ENCODE data around the gene SCN1B. TPM values are rescaled to one million over a fixed set of nuclear protein-coding genes. Genes with fewer than 3 reads are reported as not detected.
"Not testable (repeated sequence)": the region's sequence is repeated elsewhere in the genome, so short reads cannot be mapped to it uniquely, and the experiment has no call there.

Gene SCN1B
- total RNA-seq, 4 donors from 2014 or later, result 8.3 to 15.7 (median 12.8) TPM

DNA sequence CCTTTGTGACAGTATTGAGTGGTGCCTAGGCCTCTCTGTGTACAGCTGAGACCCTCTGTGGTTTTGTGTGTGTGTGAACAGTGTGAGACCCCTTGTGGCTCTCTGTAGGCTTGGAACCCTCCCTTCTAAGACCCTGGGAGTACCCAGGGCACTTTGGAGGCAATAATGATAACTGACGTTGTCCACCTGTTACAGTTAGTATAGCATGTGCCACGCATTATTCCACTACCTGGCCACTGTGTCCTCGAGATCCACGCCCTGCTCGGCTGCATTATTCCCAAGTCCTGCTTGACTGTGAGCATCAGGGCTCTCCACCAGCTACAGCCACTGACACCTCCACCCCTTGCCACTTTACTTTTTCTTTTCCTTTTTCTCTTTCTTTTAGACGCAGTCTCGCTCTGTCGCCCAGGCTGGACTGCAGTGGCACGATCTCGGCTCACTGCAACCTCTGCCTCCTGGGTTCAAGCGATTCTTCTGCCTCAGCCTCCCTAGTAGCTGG is 28.2 kb upstream of the SCN1B start:
- H3K27ac ChIP-seq (replicated peaks in 1 of 4), result peak overlapping the region; percentile 93 to 100 (median 99)
- intact Hi-C loops (cut with DNase I), result no loop called here
- DNase-seq (ENCODE audit: extremely low spot score), result no peak
- H3K4me3 ChIP-seq, result peak overlapping the region in 2 of 4 donors; percentile 98 to 99
- peaks cover 65 to 85% (median 81%) of the 10 kb centered on the region in 4 donors for H3K4me1 ChIP-seq
- no peaks in the 10 kb centered on the region for H3K9me3 ChIP-seq
- WGBS, result 89% methylated on average over 11 of the region's 11 CpGs
- no peak for TF ChIP-seq EP300 (IDR thresholded peaks at IDR 0.05)
- TF ChIP-seq POLR2A (IDR thresholded peaks at IDR 0.05; ENCODE audit: low read depth), result no peak
- no peak for TF ChIP-seq POLR2AphosphoS5 (IDR thresholded peaks at IDR 0.05)
- TF ChIP-seq, protein P1, sequence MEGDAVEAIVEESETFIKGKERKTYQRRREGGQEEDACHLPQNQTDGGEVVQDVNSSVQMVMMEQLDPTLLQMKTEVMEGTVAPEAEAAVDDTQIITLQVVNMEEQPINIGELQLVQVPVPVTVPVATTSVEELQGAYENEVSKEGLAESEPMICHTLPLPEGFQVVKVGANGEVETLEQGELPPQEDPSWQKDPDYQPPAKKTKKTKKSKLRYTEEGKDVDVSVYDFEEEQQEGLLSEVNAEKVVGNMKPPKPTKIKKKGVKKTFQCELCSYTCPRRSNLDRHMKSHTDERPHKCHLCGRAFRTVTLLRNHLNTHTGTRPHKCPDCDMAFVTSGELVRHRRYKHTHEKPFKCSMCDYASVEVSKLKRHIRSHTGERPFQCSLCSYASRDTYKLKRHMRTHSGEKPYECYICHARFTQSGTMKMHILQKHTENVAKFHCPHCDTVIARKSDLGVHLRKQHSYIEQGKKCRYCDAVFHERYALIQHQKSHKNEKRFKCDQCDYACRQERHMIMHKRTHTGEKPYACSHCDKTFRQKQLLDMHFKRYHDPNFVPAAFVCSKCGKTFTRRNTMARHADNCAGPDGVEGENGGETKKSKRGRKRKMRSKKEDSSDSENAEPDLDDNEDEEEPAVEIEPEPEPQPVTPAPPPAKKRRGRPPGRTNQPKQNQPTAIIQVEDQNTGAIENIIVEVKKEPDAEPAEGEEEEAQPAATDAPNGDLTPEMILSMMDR (IDR thresholded peaks at IDR 0.05), result no peak
- peaks cover 0 to 40% (median 17%) of the 10 kb centered on the region in 4 donors for H3K36me3 ChIP-seq
- H3K27me3 ChIP-seq, result no peaks in the 10 kb centered on the region

DNA sequence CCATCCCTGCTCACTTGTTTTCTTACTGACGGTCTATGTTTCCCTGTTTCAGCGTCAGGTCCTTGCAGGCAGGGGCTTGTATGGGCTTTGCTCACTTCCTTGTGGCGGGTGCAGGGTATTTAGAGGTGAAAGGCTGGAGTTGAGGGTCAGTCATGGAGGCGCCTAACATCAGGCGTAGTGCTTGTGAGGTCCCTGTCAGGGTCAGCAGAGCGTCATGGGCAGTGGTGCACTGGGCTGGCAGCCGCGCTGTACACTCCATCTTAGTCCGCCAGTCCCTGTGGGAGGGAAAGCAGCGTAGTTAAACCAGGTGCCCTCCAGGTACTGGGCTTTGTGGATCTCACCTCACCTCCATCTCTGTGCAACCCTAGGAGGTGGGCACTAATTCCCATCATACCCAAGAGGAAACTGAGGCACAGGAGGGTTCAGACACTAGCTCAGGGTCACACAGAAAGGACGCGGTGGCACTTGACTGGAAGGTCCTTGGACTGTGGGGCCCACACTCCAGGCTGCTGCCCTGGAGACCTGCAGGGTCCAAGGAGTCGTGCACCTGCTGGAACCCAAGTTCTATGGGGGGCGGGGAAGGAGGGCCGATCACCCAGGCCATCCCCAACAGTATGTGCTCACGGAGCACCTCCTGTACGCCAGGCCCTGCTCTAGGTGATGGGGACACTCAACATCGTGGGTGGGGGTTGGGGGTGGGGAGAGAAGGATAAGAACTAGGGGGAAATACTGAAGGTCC is 25.6 kb upstream of the SCN1B start:
- H3K9me3 ChIP-seq, result no peaks in the 10 kb centered on the region
- DNase-seq (ENCODE audit: extremely low spot score), result no peak
- peaks cover 55 to 80% (median 74%) of the 10 kb centered on the region in 4 donors for H3K4me1 ChIP-seq
- H3K27me3 ChIP-seq, result no peaks in the 10 kb centered on the region
- intact Hi-C loops (cut with DNase I), result no loop called here
- TF ChIP-seq POLR2A (IDR thresholded peaks at IDR 0.05; ENCODE audit: low read depth), result no peak
- 87% methylated on average over 12 of the region's 18 CpGs for WGBS
- peak overlapping the region in 2 of 4 donors; percentile 62 to 99 for H3K27ac ChIP-seq (replicated peaks in 1 of 4)
- peaks cover 0 to 50% (median 28%) of the 10 kb centered on the region in 4 donors for H3K36me3 ChIP-seq
- no peak overlapping the region for H3K4me3 ChIP-seq

DNA sequence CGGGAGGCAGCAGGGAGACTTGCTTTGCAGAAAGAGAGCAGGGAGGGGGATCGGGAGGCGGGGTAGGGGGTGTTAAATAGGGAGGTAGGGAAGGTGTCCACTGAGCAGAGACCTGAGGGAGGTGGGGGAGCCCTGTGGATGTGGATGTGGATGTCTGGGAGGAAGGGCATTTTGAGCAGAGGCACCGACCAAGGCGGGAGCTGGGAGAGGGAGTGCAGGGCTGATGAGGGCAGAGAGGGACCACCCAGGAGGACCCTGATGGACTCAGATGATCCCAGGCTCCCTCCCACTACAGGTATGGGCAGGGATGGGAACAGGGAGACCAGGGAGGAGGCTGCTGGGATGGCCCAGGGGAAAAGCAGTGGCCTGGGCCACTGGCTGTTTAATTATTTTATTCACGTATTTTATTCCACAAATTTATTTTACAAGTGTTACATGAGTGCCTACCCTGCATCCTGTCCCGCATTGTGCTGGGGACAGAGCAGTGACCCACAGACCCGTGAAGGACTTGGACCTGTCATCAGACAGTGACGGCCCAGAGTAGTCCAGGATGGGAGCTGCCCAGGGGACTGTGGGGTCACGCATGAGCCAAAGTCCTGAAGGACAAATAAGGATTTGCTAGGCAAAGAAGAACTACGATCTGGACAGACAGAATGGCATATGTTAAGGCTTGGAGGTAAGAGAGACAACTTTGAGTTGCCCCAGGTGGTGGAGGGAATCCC is 24.9 kb upstream of the SCN1B start:
- H3K27ac ChIP-seq (replicated peaks in 1 of 4), result peak overlapping the region in 2 of 4 donors; percentile 60 to 62
- intact Hi-C loops (cut with DNase I), result no loop called here

DNA sequence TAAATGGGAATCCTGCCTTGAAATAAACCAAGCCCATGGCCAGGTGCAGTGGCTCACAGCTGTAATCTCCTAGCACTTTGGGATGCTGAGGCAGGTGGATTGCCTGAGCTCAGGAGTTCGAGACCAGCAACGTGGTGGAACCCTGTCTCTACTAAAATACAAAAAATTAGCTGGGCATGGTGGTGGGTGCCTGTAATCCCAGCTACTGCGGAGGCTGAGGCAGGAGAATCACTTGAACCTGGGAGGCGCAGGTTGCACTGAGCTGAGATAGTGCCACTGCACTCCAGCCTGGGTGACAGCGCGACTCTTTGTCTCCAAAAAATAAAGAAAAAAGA is 24.3 kb upstream of the SCN1B start:
- H3K36me3 ChIP-seq, result peaks cover 10 to 62% (median 40%) of the 10 kb centered on the region in 4 donors
- peak overlapping the region in 2 of 4 donors; percentile 60 to 62 for H3K27ac ChIP-seq (replicated peaks in 1 of 4)
- H3K4me1 ChIP-seq, result peaks cover 54 to 76% (median 70%) of the 10 kb centered on the region in 4 donors

More for the DNA sequence above, 24.9 kb upstream of the SCN1B start:
- H3K36me3 ChIP-seq, result peaks cover 7 to 57% (median 35%) of the 10 kb centered on the region in 4 donors
- H3K9me3 ChIP-seq, result no peaks in the 10 kb centered on the region
- 81% methylated on average over 9 of the region's 11 CpGs for WGBS
- H3K4me1 ChIP-seq, result peaks cover 55 to 80% (median 72%) of the 10 kb centered on the region in 4 donors
- H3K27me3 ChIP-seq, result no peaks in the 10 kb centered on the region
- TF ChIP-seq EP300 (IDR thresholded peaks at IDR 0.05) (no peak), POLR2A (IDR thresholded peaks at IDR 0.05; ENCODE audit: low read depth) (no peak), POLR2AphosphoS5 (IDR thresholded peaks at IDR 0.05) (no peak)
- TF ChIP-seq, protein P1 (IDR thresholded peaks at IDR 0.05), result no peak
- no peak overlapping the region for H3K4me3 ChIP-seq
- no peak for DNase-seq (ENCODE audit: extremely low spot score)

DNA sequence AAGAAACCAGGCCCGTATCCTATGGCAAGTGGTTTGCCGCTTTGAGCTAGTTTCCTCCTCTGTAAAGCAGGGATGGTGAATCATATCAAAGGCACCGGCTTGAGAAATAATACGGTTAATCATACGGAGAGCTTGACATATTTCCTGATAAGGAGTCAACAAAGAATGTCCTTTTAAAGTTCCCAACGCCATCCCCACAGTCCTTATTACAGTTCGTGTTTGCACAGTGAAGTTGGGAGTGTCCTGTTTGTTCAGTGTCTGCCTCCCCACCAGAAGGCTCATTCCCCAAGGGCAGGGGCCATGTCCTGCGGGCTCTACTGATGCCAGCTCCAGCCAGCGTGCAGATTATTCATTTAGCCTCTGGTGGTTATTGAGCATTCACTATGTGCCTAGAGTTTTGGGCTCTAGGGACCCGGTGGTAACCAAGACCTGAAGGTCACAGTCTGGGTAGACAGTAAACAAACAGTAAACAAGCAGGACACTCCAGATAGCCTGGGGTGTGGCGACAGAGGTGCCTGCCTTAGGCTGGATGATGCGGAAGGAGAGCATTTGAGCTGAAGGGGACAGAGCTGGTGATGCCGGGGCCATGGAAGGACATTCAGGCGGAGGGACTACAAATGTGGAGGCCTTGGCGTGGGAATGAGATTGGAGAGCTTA is 23.8 kb upstream of the SCN1B start:
- Histone ChIP-seq H3K27ac (replicated peaks in 1 of 4) (peak overlapping the region in 2 of 4 donors; percentile 60 to 62), H3K4me1 (peaks cover 49 to 71% (median 67%) of the 10 kb centered on the region in 4 donors), H3K9me3 (no peaks in the 10 kb centered on the region), H3K4me3 (no peak overlapping the region), H3K36me3 (peaks cover 10 to 67% (median 45%) of the 10 kb centered on the region in 4 donors), H3K27me3 (no peaks in the 10 kb centered on the region)
- DNase-seq (ENCODE audit: extremely low spot score), result no peak
- intact Hi-C loops (cut with DNase I), result no loop called here
- no peak for TF ChIP-seq EP300 (IDR thresholded peaks at IDR 0.05)
- TF ChIP-seq POLR2A (IDR thresholded peaks at IDR 0.05; ENCODE audit: low read depth), result no peak
- TF ChIP-seq, protein P1 (IDR thresholded peaks at IDR 0.05), result no peak
- no peak for TF ChIP-seq POLR2AphosphoS5 (IDR thresholded peaks at IDR 0.05)
- WGBS, result 80% methylated on average over 15 of the region's 15 CpGs

More for the DNA sequence above, 24.3 kb upstream of the SCN1B start:
- 92% methylated on average over 6 of the region's 6 CpGs for WGBS
- intact Hi-C loops (cut with DNase I); H3K4me3 ChIP-seq; H3K9me3 ChIP-seq; DNase-seq (ENCODE audit: extremely low spot score); H3K27me3 ChIP-seq: not testable (repeated sequence)
